CD4-positive, alpha-beta memory T cell (primary cell): ENCODE measurements around the gene JAK1. TPM values are rescaled to one million over a fixed set of nuclear protein-coding genes. Genes with fewer than 3 reads are reported as not detected.

Source experiments
- CTCF ChIA-PET: fragments of 350-600 bp; sonication (Branson Sonifier 250); formaldehyde crosslinking; loops from one replicate; lab custom pipeline; 2021; ENCODE audit warnings: inconsistent platforms; ENCODE audit not compliant: partially characterized antibody; lab: Charles Lee
- POLR2A ChIA-PET: fragments of 350-600 bp; sonication (Branson Sonifier 250); formaldehyde crosslinking; loops from one replicate; lab custom pipeline; 2021; ENCODE audit not compliant: partially characterized antibody; lab: Charles Lee
- DNase-seq, 5 donors: peaks; one replicate each; pipeline versions ENCODE4 v3.0.0 to v3.0.0-alpha.2; 2020 to 2022; ENCODE audit warnings: mixed read lengths in 1 of 5
- H3K27ac ChIP-seq: one replicate; pipeline ENCODE4 v1.7.0; 2013; ENCODE audit warnings: low read depth, low read length
- H3K27me3 ChIP-seq: 2 replicates; pipeline ENCODE4 v1.7.0; 2013; ENCODE audit warnings: mild to moderate bottlenecking, low read length, moderate library complexity; ENCODE audit not compliant: insufficient read depth
- H3K36me3 ChIP-seq: 2 replicates; pipeline ENCODE4 v1.7.0; 2013; ENCODE audit warnings: mild to moderate bottlenecking, low read length, moderate library complexity; ENCODE audit not compliant: insufficient read depth
- H3K4me1 ChIP-seq: 2 replicates; pipeline ENCODE4 v1.7.0; 2013; ENCODE audit warnings: mild to moderate bottlenecking, low read length, moderate library complexity; ENCODE audit not compliant: insufficient read depth
- H3K4me3 ChIP-seq, 2 donors: one replicate each; pipeline ENCODE4 v1.7.0; 2013; ENCODE audit warnings: low read length in 2 of 2, mild to moderate bottlenecking in 1 of 2
- H3K9me3 ChIP-seq, 2 donors: one replicate each; pipeline ENCODE4 v1.7.0; 2013; ENCODE audit warnings: low read length in 2 of 2, control low read depth in 1 of 2; ENCODE audit not compliant: control insufficient read depth in 1 of 2
- H3K27ac Mint-ChIP-seq, 7 donors: one replicate each; pipeline ENCODE4 v1.8.0; 2020 to 2021; ENCODE audit warnings: mixed read lengths in 7 of 7, mild to moderate bottlenecking in 6 of 7, inconsistent platforms in 3 of 7, moderate library complexity in 3 of 7
- H3K27me3 Mint-ChIP-seq, 2 donors: one replicate each; pipeline ENCODE4 v1.8.0; 2020 to 2021; ENCODE audit warnings: mixed read lengths in 2 of 2
- H3K36me3 Mint-ChIP-seq, 2 donors: one replicate each; pipeline ENCODE4 v1.8.0; 2020 to 2021; ENCODE audit warnings: mixed read lengths in 2 of 2, inconsistent platforms in 1 of 2, mild to moderate bottlenecking in 1 of 2
- H3K4me1 Mint-ChIP-seq, 4 donors: one replicate each; pipeline ENCODE4 v1.8.0; 2020 to 2021; ENCODE audit warnings: mixed read lengths in 4 of 4, mild to moderate bottlenecking in 1 of 4
- H3K4me3 Mint-ChIP-seq, 8 donors: one replicate each; pipeline ENCODE4 v1.8.0; 2020 to 2021; ENCODE audit warnings: mixed read lengths in 8 of 8, mild to moderate bottlenecking in 7 of 8, moderate library complexity in 6 of 8, inconsistent platforms in 3 of 8
- H3K9me3 Mint-ChIP-seq, 8 donors: one replicate each; pipeline ENCODE4 v1.8.0; 2020 to 2021; ENCODE audit warnings: mixed read lengths in 8 of 8, mild to moderate bottlenecking in 5 of 8, inconsistent platforms in 3 of 8, moderate library complexity in 1 of 8
- intact Hi-C: fragments of 100-400 bp; cut with micrococcal nuclease; formaldehyde crosslinking; loops from one replicate; pipeline ENCODE4 v1.15.1; 2023
- polyA plus RNA-seq, 2 donors: library from polyadenylated mRNA; unstranded; fragments of 300-500 nt; fragmentation: Illumina TruSeq; gene quantifications; one replicate each; pipeline ENCODE4 v1.2.3, GENCODE V29; 2021
- total RNA-seq, 2 experiments: library from RNA; stranded (reverse); gene quantifications; one replicate each; pipeline ENCODE4 v1.2.3, GENCODE V29; 2021

Gene JAK1
- total and polyA plus RNA-seq, 4 experiments from 2014 or later = 163 to 372 (median 314) TPM

DNA sequence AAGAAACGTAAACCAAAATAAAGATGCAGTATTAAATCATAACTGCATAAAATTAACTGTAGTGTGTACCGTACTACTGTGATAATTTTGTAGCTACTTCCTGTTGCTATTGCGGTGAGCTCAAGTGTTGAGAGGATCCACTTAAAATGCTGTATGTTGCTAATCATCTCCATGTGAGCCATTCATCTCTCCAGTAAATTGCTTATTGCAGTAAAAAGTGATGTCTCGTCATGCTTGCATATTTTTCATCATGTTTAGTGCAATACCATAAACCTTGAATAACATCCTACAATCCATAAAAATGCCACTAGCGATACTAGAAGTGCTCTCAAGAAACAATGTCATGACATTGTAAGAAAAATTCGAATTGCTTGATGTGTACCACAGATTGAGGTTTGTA is 155.2 kb downstream of the JAK1 start:
- H3K27ac ChIP-seq = no peak overlapping the region
- POLR2A ChIA-PET = no interaction called here
- no peaks in the 10 kb centered on the region for H3K9me3 ChIP-seq
- H3K4me1 Mint-ChIP-seq = no peaks in the 10 kb centered on the region
- no peaks in the 10 kb centered on the region for H3K36me3 ChIP-seq
- CTCF ChIA-PET = interaction anchor here (1.1 kb wide), 1 partner anchor 14 kb away, joined by 3 read pairs; no protein-coding TSS in a partner anchor
- H3K4me1 ChIP-seq = no peaks in the 10 kb centered on the region
- H3K27me3 ChIP-seq = no peaks in the 10 kb centered on the region
- H3K27ac Mint-ChIP-seq = no peak overlapping the region
- intact Hi-C loops = no loop called here
- H3K27me3 Mint-ChIP-seq = no peaks in the 10 kb centered on the region
- no peaks in the 10 kb centered on the region for H3K9me3 Mint-ChIP-seq
- peaks cover 0 to 4% of the 10 kb centered on the region in 2 donors for H3K36me3 Mint-ChIP-seq
- H3K4me3 ChIP-seq = no peak overlapping the region
- no peak overlapping the region for H3K4me3 Mint-ChIP-seq
- no peak for DNase-seq

DNA sequence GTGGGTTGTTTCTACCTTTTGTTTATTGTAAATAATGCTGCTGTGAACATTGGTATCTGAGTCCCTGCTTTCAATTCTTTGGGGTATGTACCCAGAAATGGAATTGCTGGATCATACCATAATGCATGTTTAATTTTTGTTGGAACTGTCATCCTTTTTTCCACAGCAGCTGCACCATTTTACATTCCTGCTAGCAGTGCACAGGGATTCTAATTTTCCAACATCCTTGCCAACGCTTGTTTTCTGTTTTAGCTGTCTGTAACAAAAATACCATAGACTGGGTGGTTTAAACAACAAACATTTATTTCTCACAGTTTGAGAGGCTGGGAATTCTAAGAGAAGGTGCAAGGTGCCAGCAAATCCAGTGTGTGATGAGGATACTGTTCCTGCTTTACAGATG is 156.3 kb downstream of the JAK1 start:
- intact Hi-C loops = no loop called here
- DNase-seq = no peak
- no peaks in the 10 kb centered on the region for H3K9me3 Mint-ChIP-seq
- H3K4me3 Mint-ChIP-seq = no peak overlapping the region
- peaks cover 0 to 2% of the 10 kb centered on the region in 2 donors for H3K36me3 Mint-ChIP-seq
- no peak overlapping the region for H3K4me3 ChIP-seq
- H3K27ac Mint-ChIP-seq = no peak overlapping the region
- H3K36me3 ChIP-seq = no peaks in the 10 kb centered on the region
- H3K27ac ChIP-seq = no peak overlapping the region
- H3K9me3 ChIP-seq = no peaks in the 10 kb centered on the region
- POLR2A ChIA-PET = no interaction called here
- no peaks in the 10 kb centered on the region for H3K27me3 ChIP-seq
- H3K27me3 Mint-ChIP-seq = no peaks in the 10 kb centered on the region
- H3K4me1 ChIP-seq = no peaks in the 10 kb centered on the region
- H3K4me1 Mint-ChIP-seq = no peaks in the 10 kb centered on the region
- CTCF ChIA-PET = no interaction called here

DNA sequence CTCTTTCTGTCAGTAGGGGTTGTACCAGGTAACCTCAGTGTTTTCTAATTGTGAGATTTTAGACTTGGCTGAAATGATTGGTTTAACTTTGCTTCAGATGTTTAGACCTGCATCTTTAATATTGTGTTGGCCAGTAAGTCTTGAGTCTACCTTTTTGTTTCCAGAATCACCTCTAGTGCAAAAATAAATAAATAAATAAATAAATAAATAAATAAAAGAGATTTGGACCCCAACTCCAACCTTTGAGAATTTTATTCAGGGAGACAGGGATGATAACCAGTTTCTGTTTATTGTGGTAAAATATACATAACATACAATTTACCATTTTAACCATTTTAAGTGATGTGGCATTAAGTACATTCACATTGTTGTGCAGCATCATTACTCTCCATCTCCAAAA is 157.0 kb downstream of the JAK1 start:
- H3K9me3 Mint-ChIP-seq = no peaks in the 10 kb centered on the region
- Histone ChIP-seq H3K36me3 (no peaks in the 10 kb centered on the region), H3K27me3 (no peaks in the 10 kb centered on the region), H3K27ac (no peak overlapping the region), H3K4me1 (no peaks in the 10 kb centered on the region), H3K9me3 (no peaks in the 10 kb centered on the region), H3K4me3 (no peak overlapping the region)
- no peaks in the 10 kb centered on the region for H3K36me3 Mint-ChIP-seq
- no peak for DNase-seq
- no peak overlapping the region for H3K27ac Mint-ChIP-seq
- intact Hi-C loops = no loop called here
- H3K4me3 Mint-ChIP-seq = no peak overlapping the region
- CTCF ChIA-PET = no interaction called here
- POLR2A ChIA-PET = no interaction called here
- no peaks in the 10 kb centered on the region for H3K4me1 Mint-ChIP-seq
- H3K27me3 Mint-ChIP-seq = no peaks in the 10 kb centered on the region

DNA sequence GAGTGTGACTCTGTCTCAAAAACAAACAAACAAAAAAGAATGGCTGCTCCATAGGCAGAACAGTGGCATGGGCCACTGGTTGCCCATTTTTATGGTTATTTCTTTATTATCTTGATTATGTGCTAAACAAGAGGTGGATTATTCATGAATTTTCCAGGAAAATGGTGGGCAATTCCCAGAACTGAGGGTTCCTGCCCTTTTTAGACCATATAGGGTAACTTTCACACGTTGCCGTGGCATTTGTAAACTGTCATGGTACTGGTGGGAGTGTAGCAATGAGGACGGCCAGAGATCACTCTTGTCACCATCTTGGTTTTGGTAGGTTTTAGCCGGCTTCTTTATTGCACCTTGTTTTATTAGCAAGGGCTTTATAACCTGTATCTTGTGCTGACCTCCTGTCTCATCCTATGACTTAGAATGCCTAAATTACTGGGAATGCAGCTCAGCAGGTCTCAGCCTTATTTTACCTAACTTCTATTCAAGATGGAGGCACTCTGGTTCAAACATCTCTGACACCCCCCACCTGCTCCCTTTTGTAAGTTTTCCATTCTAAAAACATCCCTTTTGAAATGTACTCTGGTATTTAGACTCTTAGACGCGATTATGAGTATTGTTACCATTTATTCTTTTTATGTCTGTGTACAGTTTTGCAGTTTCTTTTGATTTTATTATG is 164.4 kb downstream of the JAK1 start:
- DNase-seq = no peak
- Mint-ChIP-seq H3K27me3 (no peaks in the 10 kb centered on the region), H3K27ac (no peak overlapping the region), H3K4me3 (no peak overlapping the region), H3K4me1 (no peaks in the 10 kb centered on the region), H3K36me3 (peaks cover 0 to 13% of the 10 kb centered on the region in 2 donors), H3K9me3 (peaks cover 0 to 5% (median 2%) of the 10 kb centered on the region in 8 donors)
- ChIA-PET POLR2A (no interaction called here), CTCF (no interaction called here)
- Histone ChIP-seq H3K27ac (no peak overlapping the region), H3K36me3 (no peaks in the 10 kb centered on the region), H3K4me1 (no peaks in the 10 kb centered on the region), H3K9me3 (no peaks in the 10 kb centered on the region), H3K4me3 (no peak overlapping the region), H3K27me3 (no peaks in the 10 kb centered on the region)
- intact Hi-C loops = no loop called here

DNA sequence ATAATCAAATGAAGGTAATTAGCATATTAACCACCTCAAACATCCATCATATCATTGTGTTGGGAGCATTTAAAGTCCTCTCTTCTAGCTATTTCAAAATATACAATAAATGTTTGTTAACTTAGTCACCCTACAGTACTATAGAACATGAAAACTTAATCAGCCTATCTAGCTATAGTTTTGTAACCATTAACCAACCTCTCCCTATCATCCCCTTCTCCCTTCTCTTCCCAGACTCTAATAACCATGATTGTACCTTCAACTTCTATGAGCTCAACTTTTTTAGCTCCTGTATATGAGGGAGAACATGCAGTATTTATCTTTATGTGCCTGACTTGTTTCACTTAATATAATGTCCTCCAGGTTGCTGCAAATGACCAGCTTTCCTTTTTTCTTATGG is 167.5 kb downstream of the JAK1 start:
- Mint-ChIP-seq H3K4me3 (no peak overlapping the region), H3K27me3 (no peaks in the 10 kb centered on the region), H3K27ac (no peak overlapping the region), H3K9me3 (peaks cover 0 to 6% (median 3%) of the 10 kb centered on the region in 8 donors), H3K4me1 (no peaks in the 10 kb centered on the region), H3K36me3 (peaks cover 0 to 18% of the 10 kb centered on the region in 2 donors)
- POLR2A ChIA-PET = no interaction called here
- H3K27ac ChIP-seq = no peak overlapping the region
- no peaks in the 10 kb centered on the region for H3K9me3 ChIP-seq
- DNase-seq = no peak
- H3K27me3 ChIP-seq = no peaks in the 10 kb centered on the region
- intact Hi-C loops = no loop called here
- H3K4me1 ChIP-seq = no peaks in the 10 kb centered on the region
- CTCF ChIA-PET = no interaction called here
- H3K36me3 ChIP-seq = no peaks in the 10 kb centered on the region
- H3K4me3 ChIP-seq = no peak overlapping the region

DNA sequence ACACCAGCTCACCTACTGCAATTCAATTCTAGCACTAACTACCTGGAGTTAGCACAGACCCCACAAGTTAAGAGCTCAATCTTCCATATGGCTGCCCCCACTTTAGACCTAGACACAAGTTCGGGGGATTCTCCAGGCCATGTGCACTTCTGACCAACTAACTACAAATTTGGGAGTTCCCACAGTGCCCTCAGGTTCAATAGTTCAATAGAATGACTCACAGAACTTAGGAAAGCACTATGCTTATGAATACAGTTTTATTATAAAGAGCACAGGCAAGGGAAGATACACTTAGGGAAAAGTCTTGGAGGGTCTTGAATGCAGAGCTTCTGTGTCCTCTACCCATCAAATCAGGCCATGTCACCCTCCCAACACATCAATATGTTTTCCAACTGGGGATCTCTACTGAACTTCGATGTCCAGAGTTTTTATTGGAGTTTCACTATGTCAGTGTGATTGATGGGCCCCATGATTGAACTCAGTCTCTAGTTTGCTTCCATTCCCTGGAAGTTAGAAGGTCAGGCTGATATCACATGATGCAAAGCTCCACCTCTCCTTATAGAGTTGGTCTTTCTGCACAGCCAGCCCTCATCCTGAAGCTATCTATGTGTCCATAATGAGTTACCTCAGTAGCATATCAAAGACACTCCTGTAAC is 175.4 kb downstream of the JAK1 start:
- intact Hi-C loops = no loop called here
- H3K27me3 Mint-ChIP-seq = no peaks in the 10 kb centered on the region
- Histone ChIP-seq H3K4me1 (no peaks in the 10 kb centered on the region), H3K36me3 (no peaks in the 10 kb centered on the region), H3K4me3 (no peak overlapping the region), H3K27ac (no peak overlapping the region), H3K9me3 (peaks cover 0 to 7% of the 10 kb centered on the region in 2 donors), H3K27me3 (no peaks in the 10 kb centered on the region)
- CTCF ChIA-PET = no interaction called here
- H3K4me3 Mint-ChIP-seq = no peak overlapping the region
- H3K4me1 Mint-ChIP-seq = no peaks in the 10 kb centered on the region
- H3K36me3 Mint-ChIP-seq = peaks cover 14 to 42% of the 10 kb centered on the region in 2 donors
- POLR2A ChIA-PET = no interaction called here
- peaks cover 4 to 30% (median 16%) of the 10 kb centered on the region in 8 donors for H3K9me3 Mint-ChIP-seq
- no peak overlapping the region for H3K27ac Mint-ChIP-seq
- DNase-seq = no peak
